ENCODE results near the gene LINGO4. TPM values are rescaled to one million over a fixed set of nuclear protein-coding genes. Genes with fewer than 3 reads are reported as not detected.

LINGO4 gene
- total RNA-seq, 1 experiment from 2014 or later, result 0.07 TPM

- no peak for DNase-seq
- Histone ChIP-seq H3K27ac (ENCODE audit: low read length) (no peak overlapping the region), H3K4me1 (ENCODE audit: low read length) (peaks cover 11% of the 10 kb centered on the region), H3K4me2 (ENCODE audit: low read depth, low read length, poor library complexity, severe bottlenecking) (no peak overlapping the region), H2AFZ (ENCODE audit: low read length) (no peak overlapping the region), H3K79me2 (ENCODE audit: low read length) (no peaks in the 10 kb centered on the region), H3K9me3 (ENCODE audit: low read length) (no peaks in the 10 kb centered on the region), H3K36me3 (ENCODE audit: insufficient read depth, low read length) (no peaks in the 10 kb centered on the region), H4K20me1 (ENCODE audit: insufficient read depth, low read depth, low read length) (no peaks in the 10 kb centered on the region), H3K27me3 (ENCODE audit: low read length) (no peaks in the 10 kb centered on the region), H3K9me2 (replicated peaks; ENCODE audit: insufficient read depth, low read length) (no peaks in the 10 kb centered on the region), H3K9ac (ENCODE audit: low read length) (no peak overlapping the region), H3K4me3 (ENCODE audit: low read length) (no peak overlapping the region)
These were observed 1.3 kb downstream of the LINGO4 start for GRCh38 chr1:151803915-151804314.

GRCh38 chr1:151803164-151803563, 2.1 kb downstream of the LINGO4 start:
- H3K27me3 ChIP-seq (ENCODE audit: low read length), result no peaks in the 10 kb centered on the region
- no peak overlapping the region for H3K4me3 ChIP-seq (ENCODE audit: low read length)
- no peak overlapping the region for H3K27ac ChIP-seq (ENCODE audit: low read length)
- no peaks in the 10 kb centered on the region for H3K36me3 ChIP-seq (ENCODE audit: insufficient read depth, low read length)
- H4K20me1 ChIP-seq (ENCODE audit: insufficient read depth, low read depth, low read length), result no peaks in the 10 kb centered on the region
- no peaks in the 10 kb centered on the region for H3K9me3 ChIP-seq (ENCODE audit: low read length)
- H3K4me1 ChIP-seq (ENCODE audit: low read length), result peaks cover 11% of the 10 kb centered on the region
- no peak for DNase-seq
- H3K9me2 ChIP-seq (replicated peaks; ENCODE audit: insufficient read depth, low read length), result no peaks in the 10 kb centered on the region
- H3K4me2 ChIP-seq (ENCODE audit: low read depth, low read length, poor library complexity, severe bottlenecking), result no peak overlapping the region
- H3K79me2 ChIP-seq (ENCODE audit: low read length), result no peaks in the 10 kb centered on the region
- H2AFZ ChIP-seq (ENCODE audit: low read length), result no peak overlapping the region
- H3K9ac ChIP-seq (ENCODE audit: low read length), result no peak overlapping the region

- H3K9me2 ChIP-seq (replicated peaks; ENCODE audit: insufficient read depth, low read length), result no peaks in the 10 kb centered on the region
- no peaks in the 10 kb centered on the region for H3K27me3 ChIP-seq (ENCODE audit: low read length)
- H3K4me2 ChIP-seq (ENCODE audit: low read depth, low read length, poor library complexity, severe bottlenecking), result no peak overlapping the region
- no peaks in the 10 kb centered on the region for H4K20me1 ChIP-seq (ENCODE audit: insufficient read depth, low read depth, low read length)
- H3K9ac ChIP-seq (ENCODE audit: low read length), result no peak overlapping the region
- peaks cover 11% of the 10 kb centered on the region for H3K4me1 ChIP-seq (ENCODE audit: low read length)
- no peaks in the 10 kb centered on the region for H3K9me3 ChIP-seq (ENCODE audit: low read length)
- H3K79me2 ChIP-seq (ENCODE audit: low read length), result no peaks in the 10 kb centered on the region
- H3K4me3 ChIP-seq (ENCODE audit: low read length), result no peak overlapping the region
- H3K36me3 ChIP-seq (ENCODE audit: insufficient read depth, low read length), result no peaks in the 10 kb centered on the region
- no peak overlapping the region for H3K27ac ChIP-seq (ENCODE audit: low read length)
- H2AFZ ChIP-seq (ENCODE audit: low read length), result no peak overlapping the region
- no peak for DNase-seq
These were observed 2.8 kb downstream of the LINGO4 start for GRCh38 chr1:151802372-151802771.

- no peak overlapping the region for H2AFZ ChIP-seq (ENCODE audit: low read length)
- no peak overlapping the region for H3K9ac ChIP-seq (ENCODE audit: low read length)
- no peaks in the 10 kb centered on the region for H3K9me2 ChIP-seq (replicated peaks; ENCODE audit: insufficient read depth, low read length)
- H3K4me1 ChIP-seq (ENCODE audit: low read length), result peaks cover 11% of the 10 kb centered on the region
- H3K9me3 ChIP-seq (ENCODE audit: low read length), result no peaks in the 10 kb centered on the region
- no peak overlapping the region for H3K27ac ChIP-seq (ENCODE audit: low read length)
- H3K79me2 ChIP-seq (ENCODE audit: low read length), result no peaks in the 10 kb centered on the region
- no peak for DNase-seq
- no peaks in the 10 kb centered on the region for H3K36me3 ChIP-seq (ENCODE audit: insufficient read depth, low read length)
- no peak overlapping the region for H3K4me2 ChIP-seq (ENCODE audit: low read depth, low read length, poor library complexity, severe bottlenecking)
- no peak overlapping the region for H3K4me3 ChIP-seq (ENCODE audit: low read length)
- no peaks in the 10 kb centered on the region for H4K20me1 ChIP-seq (ENCODE audit: insufficient read depth, low read depth, low read length)
- no peaks in the 10 kb centered on the region for H3K27me3 ChIP-seq (ENCODE audit: low read length)
These were observed 3.4 kb downstream of the LINGO4 start for GRCh38 chr1:151801846-151802245.

- Histone ChIP-seq H3K79me2 (ENCODE audit: low read length) (no peaks in the 10 kb centered on the region), H3K27me3 (ENCODE audit: low read length) (no peaks in the 10 kb centered on the region), H3K9ac (ENCODE audit: low read length) (no peak overlapping the region), H4K20me1 (ENCODE audit: insufficient read depth, low read depth, low read length) (no peaks in the 10 kb centered on the region), H3K9me2 (replicated peaks; ENCODE audit: insufficient read depth, low read length) (no peaks in the 10 kb centered on the region), H3K36me3 (ENCODE audit: insufficient read depth, low read length) (no peaks in the 10 kb centered on the region), H3K4me2 (ENCODE audit: low read depth, low read length, poor library complexity, severe bottlenecking) (no peak overlapping the region), H2AFZ (ENCODE audit: low read length) (no peak overlapping the region), H3K4me3 (ENCODE audit: low read length) (no peak overlapping the region), H3K9me3 (ENCODE audit: low read length) (no peaks in the 10 kb centered on the region), H3K4me1 (ENCODE audit: low read length) (peaks cover 11% of the 10 kb centered on the region), H3K27ac (ENCODE audit: low read length) (no peak overlapping the region)
- DNase-seq, result no peak
These were observed 3.9 kb downstream of the LINGO4 start for GRCh38 chr1:151801310-151801820.

GRCh38 chr1:151800830-151801229, 4.4 kb downstream of the LINGO4 start:
- no peaks in the 10 kb centered on the region for H3K9me3 ChIP-seq (ENCODE audit: low read length)
- no peak overlapping the region for H3K9ac ChIP-seq (ENCODE audit: low read length)
- no peaks in the 10 kb centered on the region for H4K20me1 ChIP-seq (ENCODE audit: insufficient read depth, low read depth, low read length)
- H3K27me3 ChIP-seq (ENCODE audit: low read length), result no peaks in the 10 kb centered on the region
- no peak overlapping the region for H3K27ac ChIP-seq (ENCODE audit: low read length)
- H2AFZ ChIP-seq (ENCODE audit: low read length), result no peak overlapping the region
- H3K4me3 ChIP-seq (ENCODE audit: low read length), result no peak overlapping the region
- no peaks in the 10 kb centered on the region for H3K9me2 ChIP-seq (replicated peaks; ENCODE audit: insufficient read depth, low read length)
- no peaks in the 10 kb centered on the region for H3K79me2 ChIP-seq (ENCODE audit: low read length)
- H3K4me2 ChIP-seq (ENCODE audit: low read depth, low read length, poor library complexity, severe bottlenecking), result no peak overlapping the region
- no peaks in the 10 kb centered on the region for H3K36me3 ChIP-seq (ENCODE audit: insufficient read depth, low read length)
- peaks cover 11% of the 10 kb centered on the region for H3K4me1 ChIP-seq (ENCODE audit: low read length)
- DNase-seq, result no peak

GRCh38 chr1:151799179-151800022, 5.8 kb downstream of the LINGO4 start:
- DNase-seq, result no peak
- Histone ChIP-seq H3K27ac (ENCODE audit: low read length) (no peak overlapping the region), H3K36me3 (ENCODE audit: insufficient read depth, low read length) (no peaks in the 10 kb centered on the region), H3K9me3 (ENCODE audit: low read length) (no peaks in the 10 kb centered on the region), H3K4me3 (ENCODE audit: low read length) (no peak overlapping the region), H3K4me1 (ENCODE audit: low read length) (peaks cover 3% of the 10 kb centered on the region), H3K9me2 (replicated peaks; ENCODE audit: insufficient read depth, low read length) (no peaks in the 10 kb centered on the region), H4K20me1 (ENCODE audit: insufficient read depth, low read depth, low read length) (no peaks in the 10 kb centered on the region), H2AFZ (ENCODE audit: low read length) (no peak overlapping the region), H3K79me2 (ENCODE audit: low read length) (no peaks in the 10 kb centered on the region), H3K9ac (ENCODE audit: low read length) (no peak overlapping the region), H3K27me3 (ENCODE audit: low read length) (no peaks in the 10 kb centered on the region), H3K4me2 (ENCODE audit: low read depth, low read length, poor library complexity, severe bottlenecking) (no peak overlapping the region)

- Histone ChIP-seq H3K27ac (ENCODE audit: low read length) (no peak overlapping the region), H3K27me3 (ENCODE audit: low read length) (no peaks in the 10 kb centered on the region), H3K4me3 (ENCODE audit: low read length) (no peak overlapping the region), H3K36me3 (ENCODE audit: insufficient read depth, low read length) (no peaks in the 10 kb centered on the region), H4K20me1 (ENCODE audit: insufficient read depth, low read depth, low read length) (no peaks in the 10 kb centered on the region), H3K9me2 (replicated peaks; ENCODE audit: insufficient read depth, low read length) (no peaks in the 10 kb centered on the region), H3K4me1 (ENCODE audit: low read length) (no peaks in the 10 kb centered on the region), H3K9me3 (ENCODE audit: low read length) (no peaks in the 10 kb centered on the region), H2AFZ (ENCODE audit: low read length) (no peak overlapping the region), H3K4me2 (ENCODE audit: low read depth, low read length, poor library complexity, severe bottlenecking) (no peak overlapping the region), H3K79me2 (ENCODE audit: low read length) (no peaks in the 10 kb centered on the region), H3K9ac (ENCODE audit: low read length) (no peak overlapping the region)
- DNase-seq, result no peak
These were observed 6.6 kb downstream of the LINGO4 start for GRCh38 chr1:151798571-151798970.
